HAP-1 (cell line): ENCODE results near the gene ADCY9.
A peak's percentile ranks its signal among the peaks of the same experiment; 100 is the strongest.

ENCODE experiments used
- DNase-seq, 2 experiments: peaks; one replicate each; pipeline ENCODE4 v3.0.0-alpha.2; 2016 to 2020; ENCODE audit warnings: low spot score in 2 of 2
- H3K27me3 ChIP-seq: fragments of 250-450 bp; sonication (Bioruptor Pico); 2 replicates; pipeline ENCODE4 v1.5.1; 2020; ENCODE audit warnings: low read depth, mild to moderate bottlenecking, moderate library complexity
- H3K36me3 ChIP-seq: fragments of 250-450 bp; sonication (Bioruptor Pico); replicated peaks from 2 replicates; pipeline ENCODE4 v1.5.1; 2020; ENCODE audit warnings: mild to moderate bottlenecking
- H3K4me1 ChIP-seq: fragments of 250-450 bp; sonication (Bioruptor Pico); 2 replicates; pipeline ENCODE4 v1.5.1; 2020; ENCODE audit warnings: mild to moderate bottlenecking
- H3K4me3 ChIP-seq: fragments of 250-450 bp; sonication (Bioruptor Pico); 2 replicates; pipeline ENCODE4 v1.5.1; 2020; ENCODE audit warnings: mild to moderate bottlenecking, moderate library complexity
- H3K9me3 ChIP-seq: fragments of 250-450 bp; sonication (Bioruptor Pico); 2 replicates; pipeline ENCODE4 v1.5.1; 2020; ENCODE audit warnings: mild to moderate bottlenecking, moderate library complexity
- in situ Hi-C: fragments of 300-500 bp; cut with MboI; formaldehyde crosslinking; loops from 3 replicates; pipeline ENCODE4 v1.14.3; 2020; ENCODE audit warnings: low sequenced_read_pairs, inconsistent platforms, mixed read lengths

Gene ADCY9

DNA sequence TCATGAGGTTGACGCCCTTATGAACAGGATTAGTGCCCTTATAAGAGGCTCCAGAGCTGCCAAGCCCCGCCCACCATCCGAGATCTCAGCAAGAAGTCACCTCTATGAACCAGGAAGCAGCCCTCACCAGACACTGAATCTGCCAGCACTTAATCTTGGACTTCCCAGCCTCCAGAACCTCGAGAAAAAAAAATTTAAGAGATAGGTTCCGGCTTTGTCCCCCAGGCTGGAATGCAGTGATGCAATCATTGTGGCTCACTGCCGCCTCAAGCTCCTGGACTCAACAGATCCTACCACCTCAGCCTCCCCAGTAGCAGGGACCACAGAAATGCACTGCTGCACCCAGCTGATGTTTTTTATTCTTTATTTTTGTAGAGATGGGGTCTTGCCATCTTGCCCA is 22.5 kb upstream of the ADCY9 start:
- no peaks in the 10 kb centered on the region; the same call in 1 of the 2 replicates for H3K36me3 ChIP-seq
- no peak overlapping the region for H3K4me3 ChIP-seq
- no peaks in the 10 kb centered on the region for H3K27me3 ChIP-seq
- no peaks in the 10 kb centered on the region for H3K9me3 ChIP-seq
- DNase-seq = no peak
- peaks cover 3% of the 10 kb centered on the region; the same call in 1 of the 2 replicates for H3K4me1 ChIP-seq
- in situ Hi-C loops = no loop called here

DNA sequence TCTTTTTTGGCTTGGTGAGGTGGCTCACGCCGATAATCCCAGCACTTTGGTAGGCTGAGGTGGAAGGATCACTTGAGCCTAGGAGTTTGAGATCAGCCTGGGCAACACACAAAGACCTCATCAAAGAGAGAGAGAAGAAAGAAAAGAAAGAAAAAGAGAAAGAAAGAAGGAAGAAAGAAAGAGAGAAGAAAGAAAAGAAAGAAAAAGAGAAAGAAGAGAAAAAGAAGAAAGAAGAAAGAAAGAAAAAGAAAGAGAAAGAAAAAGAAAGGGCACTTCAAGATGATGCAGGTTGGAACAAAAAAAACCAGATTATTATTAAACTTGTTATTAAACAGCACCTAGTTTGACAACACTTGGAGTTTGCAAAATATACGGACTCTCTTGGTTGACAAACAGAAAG is 21.2 kb upstream of the ADCY9 start:
- in situ Hi-C loops = no loop called here
- H3K9me3 ChIP-seq = no peaks in the 10 kb centered on the region
- DNase-seq = no peak
- no peaks in the 10 kb centered on the region for H3K27me3 ChIP-seq
- no peak overlapping the region for H3K4me3 ChIP-seq
- H3K4me1 ChIP-seq = peaks cover 3% of the 10 kb centered on the region; the same call in 1 of the 2 replicates
- no peaks in the 10 kb centered on the region; the same call in 1 of the 2 replicates for H3K36me3 ChIP-seq

DNA sequence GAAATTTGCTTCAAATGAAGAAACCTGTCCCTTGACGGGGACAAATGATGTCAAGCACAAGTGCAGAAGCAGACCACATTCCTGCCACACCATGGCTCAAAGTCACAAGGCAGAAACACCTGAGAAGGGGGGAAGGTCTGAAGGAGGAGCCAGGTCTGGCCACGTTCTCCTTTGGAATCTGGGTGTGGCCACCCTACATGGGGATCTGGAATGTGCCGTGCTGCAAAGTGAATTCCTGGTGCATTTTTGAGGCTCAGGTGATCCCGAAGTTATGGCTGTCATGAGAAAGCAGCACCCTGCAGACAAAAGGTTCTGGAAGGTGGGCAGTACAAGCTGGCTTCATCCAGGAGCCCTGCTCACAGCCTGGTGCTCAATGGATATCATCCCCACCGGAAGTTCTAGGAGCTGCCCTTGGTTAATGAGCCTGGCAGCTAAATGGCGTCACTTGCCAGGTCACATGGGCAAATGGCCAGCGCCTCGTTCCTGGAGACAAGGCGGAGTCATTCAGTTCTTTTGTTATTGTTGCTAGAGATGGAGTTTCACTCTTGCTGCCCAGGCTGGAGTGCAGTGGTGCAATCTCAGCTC is 20.1 kb upstream of the ADCY9 start:
- Histone ChIP-seq H3K36me3 (no peaks in the 10 kb centered on the region; the same call in 1 of the 2 replicates), H3K9me3 (no peaks in the 10 kb centered on the region), H3K4me1 (peaks cover 3% of the 10 kb centered on the region; the same call in 1 of the 2 replicates), H3K4me3 (no peak overlapping the region), H3K27me3 (no peaks in the 10 kb centered on the region)
- peak in 1 of 2 experiments; percentile 24 for DNase-seq
- in situ Hi-C loops = no loop called here

DNA sequence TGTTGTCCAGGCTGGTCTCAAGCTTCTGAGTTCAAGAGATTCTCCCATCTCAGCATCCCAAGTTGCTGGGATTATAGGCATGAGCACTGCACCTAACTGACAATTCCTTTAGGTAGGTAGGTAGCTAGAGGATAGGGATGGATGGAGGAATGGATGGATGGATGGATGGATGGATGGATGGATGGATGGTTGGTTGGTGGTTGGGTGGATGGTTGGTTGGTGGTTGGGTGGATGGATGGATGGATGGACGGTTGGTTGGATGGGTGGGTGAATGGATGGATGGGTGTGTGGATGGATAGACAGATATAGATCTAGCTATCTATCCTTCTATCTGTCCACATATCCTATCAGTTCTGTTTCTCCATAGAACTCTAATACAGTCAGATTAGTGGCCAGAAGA is 19.3 kb upstream of the ADCY9 start:
- in situ Hi-C loops = no loop called here
- Histone ChIP-seq H3K36me3 (no peaks in the 10 kb centered on the region; the same call in 1 of the 2 replicates), H3K4me1 (peaks cover 3% of the 10 kb centered on the region; the same call in 1 of the 2 replicates), H3K4me3 (no peak overlapping the region), H3K27me3 (no peaks in the 10 kb centered on the region), H3K9me3 (no peaks in the 10 kb centered on the region)
- no peak for DNase-seq

DNA sequence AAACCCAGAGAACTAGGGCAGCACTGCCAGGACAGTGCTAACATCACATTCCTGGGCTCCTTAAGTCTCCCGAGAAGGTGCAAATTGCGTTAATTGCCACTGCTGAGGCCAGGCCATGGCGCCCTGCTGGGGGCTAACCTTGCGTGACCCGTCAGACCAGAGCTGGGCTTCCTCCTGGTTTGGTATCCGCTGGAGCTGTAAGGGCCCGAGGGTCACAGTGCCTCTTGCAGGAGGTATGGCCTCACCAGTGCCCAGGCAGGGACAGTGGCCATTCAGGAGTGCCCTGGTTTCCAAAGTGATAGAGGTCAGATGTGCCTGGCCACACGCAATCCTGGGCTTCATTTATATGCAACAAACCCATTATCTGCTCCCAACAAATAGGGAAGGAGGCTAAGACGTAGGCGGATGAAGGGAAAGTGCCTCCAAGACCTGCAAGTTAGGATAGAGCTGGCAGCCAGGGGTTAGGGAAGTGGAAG is 17.7 kb upstream of the ADCY9 start:
- Histone ChIP-seq H3K36me3 (no peaks in the 10 kb centered on the region), H3K4me3 (no peak overlapping the region), H3K4me1 (peaks cover 3% of the 10 kb centered on the region; the same call in 1 of the 2 replicates), H3K9me3 (no peaks in the 10 kb centered on the region), H3K27me3 (no peaks in the 10 kb centered on the region)
- DNase-seq = no peak
- in situ Hi-C loops = no loop called here

DNA sequence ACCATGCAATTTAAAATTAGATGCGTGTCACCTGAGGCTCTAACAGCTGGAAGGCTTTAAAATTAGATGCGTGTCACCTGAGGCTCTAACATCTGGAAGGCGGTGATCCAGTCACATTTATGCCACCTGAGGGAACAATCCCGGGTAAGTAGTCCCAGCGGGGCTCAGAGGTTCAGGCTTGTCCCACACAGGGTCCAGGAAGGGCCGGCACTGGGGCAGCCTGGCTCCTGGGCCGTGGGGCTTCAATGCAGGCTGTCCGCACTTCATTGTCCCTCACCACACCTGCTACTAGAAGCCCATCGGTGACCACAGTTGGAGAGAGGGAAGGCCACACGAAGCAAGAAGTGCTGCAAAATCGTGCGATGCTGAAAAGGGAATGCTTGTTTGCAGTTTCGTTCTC is 15.4 kb upstream of the ADCY9 start:
- in situ Hi-C loops = no loop called here
- no peak for DNase-seq
- peaks cover 3% of the 10 kb centered on the region; the same call in 1 of the 2 replicates for H3K4me1 ChIP-seq
- no peaks in the 10 kb centered on the region for H3K36me3 ChIP-seq
- no peaks in the 10 kb centered on the region for H3K9me3 ChIP-seq
- H3K4me3 ChIP-seq = no peak overlapping the region
- H3K27me3 ChIP-seq = no peaks in the 10 kb centered on the region

DNA sequence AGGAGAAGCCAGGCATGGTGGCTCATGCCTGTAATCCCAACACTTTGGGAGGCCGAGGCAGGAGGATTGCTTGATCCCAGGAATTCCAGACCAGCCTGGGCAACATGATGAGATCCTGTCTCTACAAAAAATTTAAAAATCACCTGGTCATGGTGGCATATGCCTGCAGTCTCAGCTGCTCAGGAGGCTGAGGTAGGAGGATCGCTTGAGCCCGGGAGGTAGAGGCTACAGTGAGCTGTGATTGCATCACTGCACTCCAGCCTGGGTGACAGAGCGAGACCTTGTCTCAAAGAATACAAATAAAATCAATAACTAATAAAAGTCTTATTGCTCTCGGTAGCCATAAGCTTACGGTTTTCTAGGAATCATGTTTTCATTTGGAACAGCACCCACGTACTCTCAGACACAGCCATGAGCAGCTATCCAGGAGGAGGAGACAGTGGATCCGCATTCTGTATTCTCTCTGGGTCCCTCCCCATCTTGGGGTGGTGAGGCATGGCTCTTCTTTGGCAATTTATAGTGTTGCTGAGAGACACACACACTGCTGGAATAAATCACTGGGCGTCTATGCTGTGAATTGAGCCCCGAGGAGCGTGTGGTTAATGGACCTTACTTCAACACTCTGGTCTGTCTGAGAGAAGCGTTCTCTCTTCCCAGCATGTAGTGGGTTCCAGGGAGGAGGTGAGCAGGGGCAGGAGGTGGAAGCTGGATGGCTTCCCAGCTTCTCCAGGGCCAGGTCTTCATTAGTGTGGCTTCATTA is 8.5 kb upstream of the ADCY9 start:
- H3K4me3 ChIP-seq = no peak overlapping the region
- H3K27me3 ChIP-seq = no peaks in the 10 kb centered on the region
- no peak for DNase-seq
- in situ Hi-C loops = no loop called here
- H3K4me1 ChIP-seq = no peaks in the 10 kb centered on the region
- no peaks in the 10 kb centered on the region for H3K36me3 ChIP-seq
- no peaks in the 10 kb centered on the region for H3K9me3 ChIP-seq

DNA sequence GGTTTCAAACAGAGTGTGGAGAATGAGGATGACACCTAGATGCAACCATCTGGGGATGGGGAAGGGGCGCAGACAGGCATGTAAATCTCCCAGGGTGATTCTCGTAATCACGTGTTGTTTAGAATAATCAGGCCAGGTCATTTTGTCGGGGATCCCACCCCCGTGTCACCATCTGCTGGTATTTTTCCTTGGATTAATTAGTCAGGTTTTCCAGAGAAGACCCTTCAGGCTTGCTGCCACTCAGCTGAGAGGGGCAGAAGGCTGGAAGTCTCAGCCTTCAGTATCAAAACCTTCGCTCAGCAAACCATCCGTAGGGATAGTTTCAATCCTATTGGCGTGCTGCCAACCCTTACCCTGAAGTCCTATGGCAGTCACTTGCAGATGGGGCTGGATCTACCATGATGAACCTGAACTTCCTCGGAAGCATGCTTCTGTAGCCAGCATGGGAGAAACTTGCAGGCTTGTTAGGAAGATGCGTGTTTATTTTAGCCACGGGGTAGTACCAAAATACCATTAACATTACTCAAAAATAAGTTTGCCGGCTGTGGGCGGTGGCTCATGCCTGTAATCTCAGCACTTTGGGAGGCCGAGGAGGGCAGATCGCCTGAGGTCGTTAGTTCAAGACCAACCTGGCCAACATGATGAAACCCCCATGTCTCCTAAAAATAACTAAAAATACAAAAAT is 7.5 kb upstream of the ADCY9 start:
- Histone ChIP-seq H3K4me3 (no peak overlapping the region), H3K36me3 (no peaks in the 10 kb centered on the region), H3K4me1 (no peaks in the 10 kb centered on the region), H3K27me3 (no peaks in the 10 kb centered on the region), H3K9me3 (no peaks in the 10 kb centered on the region)
- no peak for DNase-seq
- in situ Hi-C loops = no loop called here

DNA sequence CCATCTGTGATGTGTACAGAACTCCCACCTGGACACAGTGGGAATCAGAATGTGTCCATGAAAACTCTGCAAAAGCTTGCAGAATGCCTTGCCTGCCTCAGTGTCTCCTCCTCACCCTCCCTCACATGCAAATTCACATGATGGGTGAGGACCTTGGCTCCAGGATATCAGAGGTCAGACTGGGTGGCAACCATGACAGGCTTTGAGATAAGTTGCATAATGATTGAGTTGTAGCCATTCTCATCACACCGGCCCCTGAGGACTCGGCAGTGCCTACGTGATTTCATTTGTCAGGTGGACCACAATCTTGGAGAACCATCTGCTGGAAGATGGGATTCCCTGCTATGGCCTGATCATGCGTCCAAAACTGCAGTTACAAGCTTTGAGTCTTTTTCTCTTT is 3.9 kb upstream of the ADCY9 start:
- peaks cover 4% of the 10 kb centered on the region; the same call in 1 of the 2 replicates for H3K4me1 ChIP-seq
- in situ Hi-C loops = no loop called here

DNA sequence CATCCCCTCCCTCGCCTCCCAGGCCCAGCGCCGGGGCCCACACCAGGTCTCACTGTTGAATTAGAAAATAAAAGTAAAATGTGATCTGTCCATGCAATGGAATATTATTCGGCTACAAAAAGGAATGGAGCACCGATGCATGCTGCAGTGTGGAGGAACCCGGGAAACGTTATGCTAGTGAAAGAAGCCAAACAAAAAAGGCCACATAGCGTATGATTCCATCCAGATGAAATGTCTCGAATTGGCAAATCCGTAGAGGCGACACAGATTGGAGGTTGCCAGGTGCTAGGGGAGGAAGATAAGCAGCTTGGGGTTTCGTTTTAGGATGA is 972 bp upstream of the ADCY9 start:
- Histone ChIP-seq H3K27me3 (no peaks in the 10 kb centered on the region), H3K9me3 (0 out of 2 replicates have a peak, but pooled peaks cover 2% of the 10 kb centered on the region), H3K36me3 (peaks cover 8% of the 10 kb centered on the region), H3K4me1 (peaks cover 21% of the 10 kb centered on the region), H3K4me3 (peak overlapping the region; percentile 42)
- in situ Hi-C loops = no loop called here
- DNase-seq = no peak

More for the DNA sequence above, 3.9 kb upstream of the ADCY9 start:
- no peaks in the 10 kb centered on the region for H3K27me3 ChIP-seq
- 0 out of 2 replicates have a peak, but pooled peaks cover 2% of the 10 kb centered on the region for H3K9me3 ChIP-seq
- H3K36me3 ChIP-seq = no peaks in the 10 kb centered on the region
- H3K4me3 ChIP-seq = no peak overlapping the region
- DNase-seq = no peak

DNA sequence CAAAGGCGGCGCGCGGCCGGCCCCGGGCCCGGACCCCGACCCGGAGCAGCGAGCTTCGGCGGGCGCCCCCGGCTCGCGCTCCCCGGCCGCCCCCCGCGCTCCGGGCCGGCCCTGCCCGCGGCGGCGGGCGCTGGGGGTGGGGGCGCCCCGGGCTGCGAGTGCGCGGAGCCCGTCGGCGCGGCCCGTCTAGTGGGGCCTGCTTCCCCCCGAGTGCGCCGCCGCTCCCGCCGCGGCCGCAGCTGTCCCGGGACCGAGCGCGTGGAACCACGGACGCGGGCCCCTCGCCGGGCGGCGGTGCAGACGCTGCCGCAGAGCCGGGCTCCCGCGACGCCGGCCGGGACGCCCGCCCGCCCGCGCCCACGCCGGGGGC is 308 bp downstream of the ADCY9 start:
- Histone ChIP-seq H3K27me3 (no peaks in the 10 kb centered on the region), H3K36me3 (peaks cover 14% of the 10 kb centered on the region), H3K9me3 (0 out of 2 replicates have a peak, but pooled peaks cover 2% of the 10 kb centered on the region), H3K4me1 (peaks cover 31% of the 10 kb centered on the region), H3K4me3 (peak overlapping the region; percentile 55)
- no peak for DNase-seq
- in situ Hi-C loops = no loop called here

DNA sequence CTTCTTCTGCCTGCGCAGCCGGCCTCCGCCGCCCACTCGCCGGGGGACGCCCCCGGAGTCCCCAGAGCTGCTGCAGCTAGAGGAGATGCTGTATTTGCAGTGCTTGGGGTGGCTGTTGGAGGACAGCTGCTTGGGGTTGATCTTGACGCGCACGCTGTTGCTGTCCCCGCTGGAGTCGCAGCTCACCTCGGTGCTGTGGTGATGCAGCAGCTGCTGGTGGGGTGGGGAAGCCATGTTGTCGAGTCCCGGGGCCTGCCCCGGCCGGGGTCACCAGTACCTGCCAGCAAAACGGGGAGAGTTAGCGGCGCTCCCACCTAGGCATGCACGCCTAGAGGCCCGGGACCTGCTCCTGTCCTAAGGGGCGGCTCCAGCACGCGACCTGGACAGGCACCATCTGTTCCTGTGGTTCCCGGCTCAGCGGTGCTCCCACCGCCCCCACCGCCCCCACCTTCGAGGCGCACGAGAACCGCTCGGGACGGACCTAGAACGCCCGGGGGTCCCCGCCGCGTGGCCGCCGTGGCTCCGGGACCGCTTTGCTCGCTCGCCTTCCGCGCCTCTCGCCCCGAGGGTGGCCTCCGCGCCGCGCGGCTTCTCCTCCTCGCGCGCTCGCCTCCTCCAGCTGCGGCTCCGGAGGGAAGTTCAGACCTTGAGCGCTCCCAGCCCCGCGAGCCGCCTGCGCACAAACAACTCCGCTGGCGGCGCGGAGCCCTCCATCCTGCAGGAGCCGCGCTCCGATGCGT is 863 bp downstream of the ADCY9 start:
- Histone ChIP-seq H3K4me1 (peaks cover 34% of the 10 kb centered on the region), H3K36me3 (peaks cover 16% of the 10 kb centered on the region), H3K4me3 (peak overlapping the region; percentile 55), H3K27me3 (no peaks in the 10 kb centered on the region), H3K9me3 (0 out of 2 replicates have a peak, but pooled peaks cover 2% of the 10 kb centered on the region)
- in situ Hi-C loops = no loop called here
- DNase-seq = peak in 1 of 2 experiments; percentile 67
